HG03175 (cell line): ENCODE data around the gene SRRM3.
"Not testable (repeated sequence)": the region's sequence is repeated elsewhere in the genome, so short reads cannot be mapped to it uniquely, and the experiment has no call there.

ENCODE experiments used
- ATAC-seq: cut with Tn5 transposase; IDR thresholded peaks from one replicate; pipeline ENCODE4 v1.9.1; 2021; ENCODE audit warnings: mild to moderate bottlenecking, moderate library complexity; ENCODE audit not compliant: unreplicated experiment

The SRRM3 gene

GRCh38 chr7:76335417-76335816 lies 133.7 kb downstream of the SRRM3 start:
- ATAC-seq, result not testable (repeated sequence)

- ATAC-seq, result no peak
Measured at GRCh38 chr7:76336094-76336493, 134.4 kb downstream of the SRRM3 start.
